SK-N-SH treated with all-trans-retinoic acid at 6 μM for 48 hours (cell line): Measurements from ENCODE around the gene LRRC8E.

Experiments
- ATAC-seq: fragments of 200-7000 bp; cut with Tn5 transposase; 3 replicates; pipeline ENCODE4 v1.9.1; 2020; ENCODE audit warnings: mild to moderate bottlenecking, moderate library complexity
- BACH2 ChIP-seq: fragments of 250-450 bp; sonication (Bioruptor Pico); IDR thresholded peaks from 2 replicates; pipeline ENCODE4 v1.9.0; 2021; ENCODE audit warnings: mild to moderate bottlenecking, borderline replicate concordance
- CREB5 ChIP-seq: fragments of 250-450 bp; sonication (Bioruptor Pico); IDR thresholded peaks from 2 replicates; pipeline ENCODE4 v1.5.1; 2020; ENCODE audit warnings: low read depth, mild to moderate bottlenecking, moderate library complexity
- CSRNP3 ChIP-seq: fragments of 250-450 bp; sonication (Bioruptor Pico); IDR thresholded peaks from 2 replicates; pipeline ENCODE4 v1.5.1; 2021; ENCODE audit warnings: mild to moderate bottlenecking, moderate library complexity
- GLIS3 ChIP-seq: fragments of 250-450 bp; sonication (Bioruptor Pico); IDR thresholded peaks from 2 replicates; pipeline ENCODE4 v1.5.0; 2020; ENCODE audit warnings: mild to moderate bottlenecking, moderate library complexity
- ISL1 ChIP-seq: fragments of 250-450 bp; sonication (Bioruptor Pico); IDR thresholded peaks from 2 replicates; pipeline ENCODE4 v2.1.2; 2022; ENCODE audit warnings: mild to moderate bottlenecking, moderate library complexity
- OSR1 ChIP-seq: fragments of 250-450 bp; sonication (Bioruptor Pico); IDR thresholded peaks from 2 replicates; pipeline ENCODE4 v1.8.0; 2022; ENCODE audit warnings: moderate library complexity, mild to moderate bottlenecking, inconsistent platforms
- PATZ1 ChIP-seq: fragments of 250-450 bp; sonication (Bioruptor Pico); IDR thresholded peaks from 2 replicates; pipeline ENCODE4 v1.8.0; 2020; ENCODE audit warnings: mild to moderate bottlenecking, moderate library complexity, borderline replicate concordance
- POU6F1 ChIP-seq: fragments of 250-450 bp; sonication (Bioruptor Pico); IDR thresholded peaks from 2 replicates; pipeline ENCODE4 v1.8.0; 2021; ENCODE audit warnings: low read depth, mild to moderate bottlenecking, moderate library complexity, borderline replicate concordance
- PPARA ChIP-seq: fragments of 250-450 bp; sonication (Bioruptor Pico); IDR thresholded peaks from 2 replicates; pipeline ENCODE4 v1.5.0; 2020; ENCODE audit warnings: mild to moderate bottlenecking, borderline replicate concordance
- RARB ChIP-seq: fragments of 250-450 bp; sonication (Bioruptor Pico); IDR thresholded peaks from 2 replicates; pipeline ENCODE4 v1.8.0; 2021; ENCODE audit warnings: mild to moderate bottlenecking, moderate library complexity
- SNAI2 ChIP-seq: fragments of 250-450 bp; sonication (Bioruptor Pico); IDR thresholded peaks from 2 replicates; pipeline ENCODE4 v1.5.0; 2020; ENCODE audit warnings: mild to moderate bottlenecking, moderate library complexity
- TCF4 ChIP-seq: fragments of 250-450 bp; sonication (Bioruptor Pico); IDR thresholded peaks from 2 replicates; pipeline ENCODE4 v1.8.0; 2021; ENCODE audit warnings: mild to moderate bottlenecking, moderate library complexity, borderline replicate concordance
- TOX ChIP-seq: fragments of 250-450 bp; sonication (Bioruptor Pico); IDR thresholded peaks from 2 replicates; pipeline ENCODE4 v1.8.0; 2021; ENCODE audit warnings: mild to moderate bottlenecking, moderate library complexity, borderline replicate concordance
- ZC3H10 ChIP-seq: fragments of 250-450 bp; sonication (Bioruptor Pico); IDR thresholded peaks from 2 replicates; pipeline ENCODE4 v1.5.1; 2021; ENCODE audit warnings: mild to moderate bottlenecking, moderate library complexity
- ZFP3 ChIP-seq: fragments of 250-450 bp; sonication (Bioruptor Pico); IDR thresholded peaks from 2 replicates; pipeline ENCODE4 v1.5.0; 2020; ENCODE audit warnings: mild to moderate bottlenecking, moderate library complexity
- ZNF565 ChIP-seq: fragments of 450-650 bp; formaldehyde crosslinking; conservative IDR thresholded peaks from 2 replicates; pipeline ENCODE4 v1.5.0; 2020; ENCODE audit warnings: low read depth, mild to moderate bottlenecking, moderate library complexity
- ZNF70 ChIP-seq: fragments of 450-650 bp; formaldehyde crosslinking; IDR thresholded peaks from 2 replicates; pipeline ENCODE4 v1.5.0; 2020; ENCODE audit warnings: mild to moderate bottlenecking, moderate library complexity
- ZNF8 ChIP-seq: fragments of 450-650 bp; formaldehyde crosslinking; IDR thresholded peaks from 2 replicates; pipeline ENCODE4 v1.5.0; 2020; ENCODE audit warnings: mild to moderate bottlenecking, moderate library complexity

The LRRC8E gene

GRCh38 chr19:7932930-7933300, 44.6 kb downstream of the LRRC8E start (continued):
- no peak for TF ChIP-seq OSR1 (CRISPR knock-in tag)
- TF ChIP-seq TCF4 (CRISPR knock-in tag), result no peak
- TF ChIP-seq SNAI2, result no peak
- no peak for TF ChIP-seq ZC3H10 (CRISPR knock-in tag)
- TF ChIP-seq ZFP3 (CRISPR knock-in tag), result no peak
- TF ChIP-seq, all 23 proteins: peak for 0

- TF ChIP-seq BACH2 (no peak), ISL1 (no peak), SNAI2 (no peak), CSRNP3 (no peak)
- no peak for ATAC-seq
Observed at GRCh38 chr19:7933411-7933810, 45.1 kb downstream of the LRRC8E start.

GRCh38 chr19:7933828-7934725, 45.8 kb downstream of the LRRC8E start:
- TF ChIP-seq TOX (CRISPR knock-in tag) (no peak), GLIS3 (CRISPR knock-in tag) (no peak), ZNF8 (no peak), ZNF70 (CRISPR knock-in tag) (no peak), CREB5 (no peak), TCF4 (CRISPR knock-in tag) (no peak), RARB (CRISPR knock-in tag) (no peak), PPARA (no peak), ISL1 (no peak)
- ATAC-seq, result no peak

GRCh38 chr19:7934766-7935165, 46.5 kb downstream of the LRRC8E start:
- TF ChIP-seq GLIS3 (CRISPR knock-in tag), result no peak
- no peak for TF ChIP-seq ZFP3 (CRISPR knock-in tag)
- TF ChIP-seq ZNF565, result no peak
- TF ChIP-seq SNAI2, result no peak
- TF ChIP-seq POU6F1 (CRISPR knock-in tag), result no peak
- no peak for TF ChIP-seq PATZ1 (CRISPR knock-in tag)
- TF ChIP-seq RARB (CRISPR knock-in tag), result no peak

GRCh38 chr19:7940841-7941240, 52.5 kb downstream of the LRRC8E start:
- TF ChIP-seq ZNF8 (no peak), GLIS3 (CRISPR knock-in tag) (no peak), RARB (CRISPR knock-in tag) (no peak), BACH2 (no peak), TOX (CRISPR knock-in tag) (no peak), ISL1 (no peak), ZC3H10 (CRISPR knock-in tag) (no peak), SNAI2 (no peak), PPARA (no peak)
- no peak for ATAC-seq

More at GRCh38 chr19:7934766-7935165, 46.5 kb downstream of the LRRC8E start:
- no peak for ATAC-seq
